ENCODE results near the gene NAV2. TPM values are rescaled to one million over a fixed set of nuclear protein-coding genes. Genes with fewer than 3 reads are reported as not detected.
A peak's percentile ranks its signal among the peaks of the same experiment; 100 is the strongest.

The NAV2 gene
- total and polyA plus RNA-seq, 3 donors from 2014 or later = 3.4 to 6.0 (median 3.9) TPM

GRCh38 chr11:19774329-19774728 is 61.7 kb downstream of the NAV2 start:
- no peaks in the 10 kb centered on the region for H3K36me3 ChIP-seq (ENCODE audit: low read depth, missing control alignments)
- no peaks in the 10 kb centered on the region for H3K9me3 ChIP-seq
- no peak for TF ChIP-seq CTCF (IDR thresholded peaks at IDR 0.05)
- no peak for TF ChIP-seq POLR2A (IDR thresholded peaks at IDR 0.05)
- H3K4me1 ChIP-seq = no peaks in the 10 kb centered on the region
- DNase-seq = no peak
- no peak overlapping the region for H3K4me3 ChIP-seq
- 96 to 98% methylated on average over 3 of the region's 3 CpGs for WGBS, 2 donors
- H3K27me3 ChIP-seq = no peaks in the 10 kb centered on the region
- intact Hi-C loops (cut with DNase I; ENCODE audit: low total_unique reads) = no loop called here
- no peak overlapping the region for H3K27ac ChIP-seq

- TF ChIP-seq CTCF (IDR thresholded peaks at IDR 0.05) = no peak
- TF ChIP-seq POLR2A (IDR thresholded peaks at IDR 0.05) = no peak
- H3K9me3 ChIP-seq = no peaks in the 10 kb centered on the region
- no peaks in the 10 kb centered on the region for H3K27me3 ChIP-seq
- H3K36me3 ChIP-seq (ENCODE audit: low read depth, missing control alignments) = no peaks in the 10 kb centered on the region
- 78 to 90% methylated on average over 3 of the region's 3 CpGs for WGBS, 2 donors
- intact Hi-C loops (cut with DNase I; ENCODE audit: low total_unique reads) = no loop called here
- DNase-seq = no peak
- no peaks in the 10 kb centered on the region for H3K4me1 ChIP-seq
- no peak overlapping the region for H3K27ac ChIP-seq
- H3K4me3 ChIP-seq = no peak overlapping the region
Observed at GRCh38 chr11:19774817-19775580, 62.4 kb downstream of the NAV2 start.

- Histone ChIP-seq H3K4me1 (no peaks in the 10 kb centered on the region), H3K4me3 (no peak overlapping the region), H3K36me3 (ENCODE audit: low read depth, missing control alignments) (no peaks in the 10 kb centered on the region), H3K27me3 (no peaks in the 10 kb centered on the region), H3K27ac (no peak overlapping the region), H3K9me3 (no peaks in the 10 kb centered on the region)
- TF ChIP-seq CTCF (IDR thresholded peaks at IDR 0.05) (no peak), POLR2A (IDR thresholded peaks at IDR 0.05) (no peak)
- 75 to 92% methylated on average over 4 of the region's 4 CpGs for WGBS, 2 donors
- no peak for DNase-seq
- intact Hi-C loops (cut with DNase I; ENCODE audit: low total_unique reads) = no loop called here
Observed at GRCh38 chr11:19775622-19776021, 63.0 kb downstream of the NAV2 start.

- intact Hi-C loops (cut with DNase I; ENCODE audit: low total_unique reads) = no loop called here
- DNase-seq = no peak
- Histone ChIP-seq H3K4me1 (no peaks in the 10 kb centered on the region), H3K36me3 (ENCODE audit: low read depth, missing control alignments) (no peaks in the 10 kb centered on the region), H3K4me3 (peak overlapping the region; percentile 37 to 38), H3K9me3 (no peaks in the 10 kb centered on the region), H3K27ac (no peak overlapping the region), H3K27me3 (no peaks in the 10 kb centered on the region)
- 0 to 4% methylated on average over 16 to 18 of the region's 48 CpGs for WGBS, 2 donors
- TF ChIP-seq CTCF (IDR thresholded peaks at IDR 0.05) (no peak), POLR2A (IDR thresholded peaks at IDR 0.05) (no peak)
Observed at GRCh38 chr11:19777039-19777376, 64.4 kb downstream of the NAV2 start.

Data from testis (tissue), 3 donors.